Superior temporal gyrus (tissue), 1 donor: ENCODE results near the gene IL16.
A peak's percentile ranks its signal among the peaks of the same experiment; 100 is the strongest.

Source experiments
- DNase-seq: peaks from one replicate; pipeline ENCODE4 v3.0.0-alpha.2; 2016; ENCODE audit errors: extremely low spot score

IL16 gene

GRCh38 chr15:81255315-81255957 lies 58.8 kb downstream of the IL16 start:
- no peak for DNase-seq

- DNase-seq, result no peak
These were observed 59.3 kb downstream of the IL16 start for GRCh38 chr15:81255958-81256320.

GRCh38 chr15:81256916-81257315 lies 60.2 kb downstream of the IL16 start:
- peak; percentile 73 for DNase-seq

GRCh38 chr15:81257435-81257834 lies 60.8 kb downstream of the IL16 start:
- DNase-seq, result no peak

GRCh38 chr15:81258455-81258854 lies 61.8 kb downstream of the IL16 start:
- DNase-seq, result no peak

- no peak for DNase-seq
These were observed 63.1 kb downstream of the IL16 start for GRCh38 chr15:81259760-81260298.

- DNase-seq, result no peak
These were observed 64.6 kb downstream of the IL16 start for GRCh38 chr15:81261172-81261811.

GRCh38 chr15:81263477-81263876 lies 66.8 kb downstream of the IL16 start:
- no peak for DNase-seq

- DNase-seq, result no peak
These were observed 67.6 kb downstream of the IL16 start for GRCh38 chr15:81264072-81264857.

GRCh38 chr15:81265256-81265943 lies 68.7 kb downstream of the IL16 start:
- DNase-seq, result no peak

- DNase-seq, result peak; percentile 94
These were observed 69.5 kb downstream of the IL16 start for GRCh38 chr15:81265944-81266775.

- DNase-seq, result no peak
These were observed 71.7 kb downstream of the IL16 start for GRCh38 chr15:81268340-81268739.

GRCh38 chr15:81268881-81269601 lies 72.4 kb downstream of the IL16 start:
- DNase-seq, result no peak

- DNase-seq, result no peak
These were observed 73.5 kb downstream of the IL16 start for GRCh38 chr15:81270188-81270587.

- no peak for DNase-seq
These were observed 74.3 kb downstream of the IL16 start for GRCh38 chr15:81270781-81271491.

GRCh38 chr15:81271761-81272644 lies 75.3 kb downstream of the IL16 start:
- DNase-seq, result no peak

GRCh38 chr15:81273200-81273599 lies 76.5 kb downstream of the IL16 start:
- DNase-seq, result no peak

- DNase-seq, result no peak
These were observed 77.2 kb downstream of the IL16 start for GRCh38 chr15:81273855-81274254.

GRCh38 chr15:81274255-81274654 lies 77.6 kb downstream of the IL16 start:
- no peak for DNase-seq
